H9 (cell line): ENCODE measurements around the gene B4GAT1. TPM values are rescaled to one million over a fixed set of nuclear protein-coding genes. Genes with fewer than 3 reads are reported as not detected.

Experiments used
- DNase-seq: peaks from one replicate; pipeline ENCODE4 v3.0.0-alpha.2; 2017
- H2AFZ ChIP-seq: one replicate; pipeline ENCODE4 v1.6.1; 2013; ENCODE audit warnings: mild to moderate bottlenecking, low read length, control low read depth, moderate library complexity
- H2AK5ac ChIP-seq: 2 replicates; pipeline ENCODE4 v1.6.1; 2013; ENCODE audit warnings: low read length, control low read depth, mixed read lengths; ENCODE audit not compliant: insufficient read length
- H2BK120ac ChIP-seq: one replicate; pipeline ENCODE4 v1.6.1; 2013; ENCODE audit warnings: low read depth, mild to moderate bottlenecking, low read length, control low read depth, inconsistent platforms; ENCODE audit not compliant: poor library complexity, severe bottlenecking
- H2BK12ac ChIP-seq: 2 replicates; pipeline ENCODE4 v1.6.1; 2013; ENCODE audit warnings: low read length, control low read depth, mixed read lengths, low read depth; ENCODE audit not compliant: insufficient read length
- H2BK15ac ChIP-seq: 2 replicates; pipeline ENCODE4 v1.6.1; 2013; ENCODE audit warnings: low read depth, low read length, control low read depth
- H2BK20ac ChIP-seq: one replicate; pipeline ENCODE4 v1.6.1; 2013; ENCODE audit warnings: low read depth, mild to moderate bottlenecking, low read length, control low read depth, inconsistent platforms; ENCODE audit not compliant: poor library complexity, severe bottlenecking
- H2BK5ac ChIP-seq: 2 replicates; pipeline ENCODE4 v1.6.1; 2013; ENCODE audit warnings: low read length, control low read depth, mixed read lengths; ENCODE audit not compliant: insufficient read length
- H3K14ac ChIP-seq: 2 replicates; pipeline ENCODE4 v1.6.1; 2013; ENCODE audit warnings: low read length, control low read depth; ENCODE audit not compliant: insufficient read depth
- H3K18ac ChIP-seq: 2 replicates; pipeline ENCODE4 v1.6.1; 2013; ENCODE audit warnings: low read depth, mild to moderate bottlenecking, mixed read lengths, low read length, control low read depth; ENCODE audit not compliant: insufficient read length
- H3K23ac ChIP-seq: 2 replicates; pipeline ENCODE4 v1.6.1; 2013; ENCODE audit warnings: low read length, control low read depth, mixed read lengths, low read depth; ENCODE audit not compliant: insufficient read length
- H3K23me2 ChIP-seq: 2 replicates; pipeline ENCODE4 v1.6.1; 2013; ENCODE audit warnings: low read depth, mild to moderate bottlenecking, mixed read lengths, low read length, control low read depth; ENCODE audit not compliant: insufficient read length, poor library complexity, severe bottlenecking
- H3K27ac ChIP-seq: 2 replicates; pipeline ENCODE4 v1.5.1; 2013; ENCODE audit warnings: low read length, control low read depth, mixed read lengths, low read depth; ENCODE audit not compliant: insufficient read length
- H3K27me3 ChIP-seq: 2 replicates; pipeline ENCODE4 v1.6.1; 2013; ENCODE audit warnings: low read length, control low read depth, inconsistent platforms; ENCODE audit not compliant: insufficient read depth
- H3K4ac ChIP-seq: 2 replicates; pipeline ENCODE4 v1.6.1; 2013; ENCODE audit warnings: low read depth, mild to moderate bottlenecking, control low read depth, inconsistent platforms, low read length, moderate library complexity
- H3K4me1 ChIP-seq: 2 replicates; pipeline ENCODE4 v1.6.1; 2013; ENCODE audit warnings: low read length, control low read depth, inconsistent platforms; ENCODE audit not compliant: insufficient read depth
- H3K4me2 ChIP-seq: 2 replicates; pipeline ENCODE4 v1.6.1; 2013; ENCODE audit warnings: low read length, control low read depth, mixed read lengths; ENCODE audit not compliant: insufficient read length, insufficient read depth
- H3K56ac ChIP-seq: 2 replicates; pipeline ENCODE4 v1.6.1; 2013; ENCODE audit warnings: low read depth, mild to moderate bottlenecking, mixed read lengths, low read length, control low read depth; ENCODE audit not compliant: insufficient read length
- H3K79me1 ChIP-seq: 2 replicates; pipeline ENCODE4 v1.6.1; 2013; ENCODE audit warnings: low read depth, mild to moderate bottlenecking, moderate library complexity, low read length, control low read depth, inconsistent platforms; ENCODE audit not compliant: insufficient read depth, poor library complexity, severe bottlenecking
- H3K79me2 ChIP-seq: 2 replicates; pipeline ENCODE4 v1.6.1; 2013; ENCODE audit warnings: low read length, control low read depth, inconsistent platforms; ENCODE audit not compliant: insufficient read depth
- H3K9ac ChIP-seq: 2 replicates; pipeline ENCODE4 v1.6.1; 2013; ENCODE audit warnings: low read length, control low read depth, mixed read lengths; ENCODE audit not compliant: insufficient read length; ENCODE audit errors: extremely low read depth
- H3K9me3 ChIP-seq: one replicate; pipeline ENCODE4 v1.6.1; 2013; ENCODE audit warnings: low read depth, low read length, inconsistent platforms; ENCODE audit not compliant: control insufficient read depth
- H3T11ph ChIP-seq: one replicate; pipeline ENCODE4 v1.6.1; 2013; ENCODE audit warnings: mild to moderate bottlenecking, low read length, control low read depth, inconsistent platforms
- H4K20me1 ChIP-seq: one replicate; pipeline ENCODE4 v1.6.1; 2013; ENCODE audit not compliant: control insufficient read depth, insufficient read length, insufficient read depth
- H4K5ac ChIP-seq: 2 replicates; pipeline ENCODE4 v1.6.1; 2013; ENCODE audit warnings: low read depth, mild to moderate bottlenecking, mixed read lengths, low read length, control low read depth; ENCODE audit not compliant: insufficient read length
- H4K8ac ChIP-seq: replicated peaks from 2 replicates; pipeline ENCODE4 v1.6.1; 2013; ENCODE audit warnings: low read length, control low read depth, mixed read lengths, low read depth; ENCODE audit not compliant: insufficient read length
- H4K91ac ChIP-seq: 2 replicates; pipeline ENCODE4 v1.6.1; 2013; ENCODE audit warnings: low read depth, mild to moderate bottlenecking, moderate library complexity, mixed read lengths, low read length, control low read depth; ENCODE audit not compliant: insufficient read length
- H3K27ac Mint-ChIP-seq, 3 experiments: 2 replicates in 2 of 3; 3 replicates in 1 of 3; pipeline ENCODE4 v1.8.0; 2020 to 2021; ENCODE audit warnings: mixed read lengths in 3 of 3, mild to moderate bottlenecking in 1 of 3, moderate library complexity in 1 of 3
- H3K27me3 Mint-ChIP-seq: 2 replicates; pipeline ENCODE4 v1.8.0; 2021; ENCODE audit warnings: low read depth, mild to moderate bottlenecking, moderate library complexity, mixed read lengths
- H3K36me3 Mint-ChIP-seq, 3 experiments: 2 replicates in 2 of 3; 3 replicates in 1 of 3; pipeline ENCODE4 v1.8.0; 2020 to 2021; ENCODE audit warnings: low read depth in 3 of 3, mixed read lengths in 3 of 3; ENCODE audit not compliant: insufficient read depth in 1 of 3
- H3K4me1 Mint-ChIP-seq, 2 experiments: 2 replicates each; pipeline ENCODE4 v1.8.0; 2020; ENCODE audit warnings: mixed read lengths in 2 of 2
- H3K4me3 Mint-ChIP-seq, 2 experiments: 2 replicates in 1 of 2; 3 replicates in 1 of 2; pipeline ENCODE4 v1.8.0; 2020 to 2021; ENCODE audit warnings: mild to moderate bottlenecking in 2 of 2, mixed read lengths in 2 of 2, moderate library complexity in 1 of 2
- H3K9me3 Mint-ChIP-seq, 2 experiments: 2 replicates in 1 of 2; 3 replicates in 1 of 2; pipeline ENCODE4 v1.8.0; 2020; ENCODE audit warnings: mild to moderate bottlenecking in 2 of 2, mixed read lengths in 2 of 2, moderate library complexity in 1 of 2
- CTCF ChIP-seq: fragments of 200-600 bp; sonication (generic); conservative IDR thresholded peaks from 3 replicates; pipeline ENCODE4 v1.8.0; 2021; ENCODE audit warnings: antibody characterized with exemption, mild to moderate bottlenecking
- WGBS: extraction: QIAGEN DNeasy Blood & Tissue Kit; methylation state at CpG from one replicate; pipeline ENCODE4 v1.1.7; 2013; ENCODE audit warnings: missing lambda C conversion rate, low lambda C conversion rate, mixed read lengths; ENCODE audit not compliant: insufficient read length; ENCODE audit errors: extremely low coverage; 5-methylcytosine and 5-hydroxymethylcytosine counted together
- total RNA-seq: library from RNA; stranded (reverse); gene quantifications from 2 replicates; pipeline ENCODE4 v1.2.1, GENCODE V29; 2021

B4GAT1 gene
- total RNA-seq, 1 experiment from 2014 or later = 24.3 TPM

- Histone ChIP-seq H2BK20ac (no peak within 1 kb of the TSS), H3K18ac (peak within 1 kb of the TSS; percentile 78), H4K20me1 (peaks cover 3% of the 10 kb centered on the region), H4K5ac (no peak within 1 kb of the TSS), H3K27me3 (no peaks in the 10 kb centered on the region), H2AK5ac (no peak within 1 kb of the TSS), H2BK15ac (no peak within 1 kb of the TSS), H3K23ac (no peak within 1 kb of the TSS), H2AFZ (no peak within 1 kb of the TSS), H3K27ac (no peak within 1 kb of the TSS), H3K23me2 (peaks cover 18% of the 10 kb centered on the region), H3K14ac (peak within 1 kb of the TSS; percentile 80; the same call in 1 of the 2 replicates), H3K4me2 (peak within 1 kb of the TSS; percentile 84), H3T11ph (no peak within 1 kb of the TSS), H3K79me2 (peaks cover 2% of the 10 kb centered on the region; the same call in 1 of the 2 replicates), H3K79me1 (no peaks in the 10 kb centered on the region), H3K4ac (no peak within 1 kb of the TSS), H2BK5ac (no peak within 1 kb of the TSS), H3K4me1 (no peaks in the 10 kb centered on the region), H4K91ac (no peak within 1 kb of the TSS), H3K9ac (peak within 1 kb of the TSS; percentile 83), H2BK12ac (no peak within 1 kb of the TSS), H3K56ac (no peak within 1 kb of the TSS), H3K9me3 (no peaks in the 10 kb centered on the region), H2BK120ac (no peak within 1 kb of the TSS), H4K8ac (no peak within 1 kb of the TSS)
- peak within 1 kb of the TSS; percentile 77 to 99 (median 96) for H3K27ac Mint-ChIP-seq
- no CpG with 5 or more reads among the region's 59 CpGs for WGBS
- peak; percentile 11; the same call in 1 of the 3 replicates for TF ChIP-seq CTCF
- peaks cover 0 to 3% of the 10 kb centered on the region in 2 experiments; a peak in 4 of 5 replicates for H3K9me3 Mint-ChIP-seq
- peaks cover 12 to 22% (median 15%) of the 10 kb centered on the region in 3 experiments for H3K36me3 Mint-ChIP-seq
- H3K4me3 Mint-ChIP-seq = peak within 1 kb of the TSS; percentile 95 to 98
- H3K4me1 Mint-ChIP-seq = peaks cover 26 to 28% of the 10 kb centered on the region in 2 experiments
- H3K27me3 Mint-ChIP-seq = peaks cover 4% of the 10 kb centered on the region
- DNase-seq = peak; percentile 96
These were observed 2.7 kb downstream of the B4GAT1 start, which contains the start of gene BRMS1 for GRCh38 chr11:66344550-66345315. Gene BRMS1 (minus strand): TSS chr11:66345104. CDS start chr11:66342234, 2,870 bp downstream.
